Upper lobe of left lung (tissue), 6 donors: ENCODE results near the gene ELOVL6. TPM values are rescaled to one million over a fixed set of nuclear protein-coding genes. Genes with fewer than 3 reads are reported as not detected.
"Not testable (repeated sequence)": the region's sequence is repeated elsewhere in the genome, so short reads cannot be mapped to it uniquely, and the experiment has no call there.

Experiments used
- ATAC-seq, 2 donors: fragments of 200-7000 bp; cut with Tn5 transposase; one replicate each; pipeline ENCODE4 v1.9.1; 2022; ENCODE audit warnings: mild to moderate bottlenecking in 2 of 2, moderate library complexity in 2 of 2; ENCODE audit not compliant: low FRiP score in 2 of 2
- DNase-seq, 2 donors: peaks; one replicate each; pipeline ENCODE4 v3.0.0-alpha.2; 2019 to 2020
- H3K27ac ChIP-seq, 4 donors: fragments of 200-600 bp; sonication (generic); one replicate each; pipeline ENCODE4 v1.5.1; 2016 to 2019
- H3K27me3 ChIP-seq, 4 donors: fragments of 200-600 bp; sonication (generic); one replicate each; pipeline ENCODE4 v1.5.1; 2017 to 2019
- H3K36me3 ChIP-seq, 4 donors: fragments of 200-600 bp; sonication (generic); one replicate each; pipeline ENCODE4 v1.5.1; 2016 to 2019
- H3K4me1 ChIP-seq, 4 donors: fragments of 200-600 bp; sonication (generic); one replicate each; pipeline ENCODE4 v1.5.1; 2018 to 2019
- H3K4me3 ChIP-seq, 4 donors: fragments of 200-600 bp; sonication (generic); one replicate each; pipeline ENCODE4 v1.5.1; 2017 to 2019; ENCODE audit warnings: mild to moderate bottlenecking in 2 of 4, moderate library complexity in 1 of 4
- H3K9me3 ChIP-seq, 4 donors: fragments of 200-600 bp; sonication (generic); one replicate each; pipeline ENCODE4 v1.5.1; 2018 to 2019
- CTCF ChIP-seq, 6 experiments: fragments of 450-650 bp in 4 of 6; fragments of 200-600 bp in 2 of 6; sonication (generic) in 2 of 6; IDR thresholded peaks; one replicate each; pipeline ENCODE4 v1.5.1; 2016 to 2019; ENCODE audit warnings: antibody characterized with exemption in 6 of 6
- EP300 ChIP-seq, 4 donors: sonication (generic); formaldehyde crosslinking; IDR thresholded peaks; one replicate each; pipeline ENCODE4 v1.5.1; 2017; ENCODE audit warnings: antibody characterized with exemption in 4 of 4, control low read depth in 2 of 4
- POLR2A ChIP-seq, 4 donors: fragments of 450-650 bp; IDR thresholded peaks; one replicate each; pipeline ENCODE4 v1.5.1; 2016 to 2017; ENCODE audit warnings: antibody characterized with exemption in 4 of 4, mild to moderate bottlenecking in 2 of 4
- POLR2AphosphoS5 ChIP-seq, 2 donors: sonication (generic); formaldehyde crosslinking; IDR thresholded peaks; one replicate each; pipeline ENCODE4 v1.5.1; 2017; ENCODE audit warnings: antibody characterized with exemption in 2 of 2
- WGBS, 2 donors: methylation state at CpG; one replicate each; pipeline ENCODE4 v1.1.5; 2017 to 2018; 5-methylcytosine and 5-hydroxymethylcytosine counted together
- total RNA-seq, 6 donors: library from RNA; depleted of rRNA in 4 of 6; stranded (reverse); fragments of >200 nt in 4 of 6; gene quantifications; one replicate each; pipeline versions ENCODE4 v1.1.0 to v1.2.1, GENCODE V29; 2016 to 2021
- donor health status: DM: no; HTN: no; CAD: no; lungs with moderate emphysema.
- donor health status: DM: no; HTN: yes; CAD: no; lungs with severe emphysema.

The ELOVL6 gene
- total RNA-seq, 6 donors from 2014 or later = 2.1 to 10.2 (median 4.3) TPM

DNA sequence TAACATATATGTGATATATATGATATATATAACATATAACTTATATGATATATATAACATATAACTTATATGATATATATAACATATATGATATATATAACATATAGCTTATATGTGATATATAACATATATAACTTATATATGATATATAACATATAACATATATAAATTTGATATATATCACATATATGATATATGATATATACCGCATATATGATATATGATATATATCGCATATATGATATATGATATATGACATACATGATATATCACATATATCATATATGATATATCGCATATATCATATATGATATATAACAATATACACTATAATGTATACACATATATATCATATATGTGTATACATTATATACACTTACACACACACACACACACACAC lies 114.3 kb downstream of the ELOVL6 start:
- H3K27me3 ChIP-seq = no peaks in the 10 kb centered on the region
- H3K36me3 ChIP-seq = no peaks in the 10 kb centered on the region
- ATAC-seq (no peak), DNase-seq (no peak)
- peaks cover 0 to 9% (median 5%) of the 10 kb centered on the region in 4 donors for H3K4me1 ChIP-seq
- WGBS, 2 donors = 58 to 76% methylated on average over 3 of the region's 3 CpGs
- TF ChIP-seq POLR2AphosphoS5 (IDR thresholded peaks at IDR 0.05) (no peak), EP300 (IDR thresholded peaks at IDR 0.05) (no peak), POLR2A (IDR thresholded peaks at IDR 0.05) (no peak), CTCF (IDR thresholded peaks at IDR 0.05) (no peak)
- no peak overlapping the region for H3K4me3 ChIP-seq
- H3K27ac ChIP-seq = no peak overlapping the region
- H3K9me3 ChIP-seq = no peaks in the 10 kb centered on the region

- H3K4me3 ChIP-seq, H3K4me1 ChIP-seq, H3K27ac ChIP-seq, ATAC-seq, H3K9me3 ChIP-seq, DNase-seq, H3K36me3 ChIP-seq, H3K27me3 ChIP-seq: not testable (repeated sequence)
- WGBS, 2 donors = 91 to 92% methylated on average over 2 of the region's 2 CpGs
Observed at GRCh38 chr4:110078148-110078547, 120.3 kb downstream of the ELOVL6 start.

DNA sequence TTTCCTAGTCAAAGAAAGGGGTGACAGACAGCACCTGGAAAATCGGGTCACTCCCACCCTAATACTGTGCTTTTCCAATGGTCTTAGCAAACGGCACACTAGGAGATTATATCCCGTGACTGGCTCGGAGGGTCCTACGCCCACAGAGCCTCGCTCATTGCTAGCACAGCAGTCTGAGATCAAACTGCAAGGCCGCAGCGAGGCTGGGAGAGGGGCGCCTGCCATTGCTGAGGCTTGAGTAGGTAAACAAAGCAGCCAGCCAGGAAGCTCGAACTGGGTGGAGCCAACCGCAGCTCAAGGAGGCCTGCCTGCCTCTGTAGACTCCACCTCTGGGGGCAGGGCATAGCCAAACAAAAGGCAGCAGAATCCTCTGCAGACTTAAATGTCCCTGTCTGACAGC lies 121.6 kb downstream of the ELOVL6 start:
- DNase-seq = peak in 1 of 2 donors; percentile 24
- ATAC-seq = not testable (repeated sequence)
- WGBS, 2 donors = 79 to 97% methylated on average over 8 to 11 of the region's 11 CpGs

DNA sequence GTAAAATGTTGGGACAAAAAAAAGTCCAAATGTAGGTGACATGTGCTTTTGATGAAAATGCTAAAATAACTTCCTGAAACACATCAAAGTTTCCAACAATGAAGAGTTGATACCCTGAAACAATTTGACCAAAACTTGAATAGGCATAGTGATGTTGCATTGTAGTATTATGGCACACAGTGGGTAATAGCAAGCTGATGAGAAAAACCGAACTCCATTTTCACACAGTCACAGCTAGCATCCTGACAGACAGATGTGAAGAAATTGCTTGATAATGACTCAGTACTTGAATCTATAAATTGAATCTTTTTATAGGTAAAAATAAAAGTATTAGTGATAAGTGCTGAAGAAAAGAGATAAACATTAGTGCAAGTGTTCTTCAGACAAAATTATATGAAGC lies 122.5 kb downstream of the ELOVL6 start:
- Histone ChIP-seq H3K9me3 (no peaks in the 10 kb centered on the region), H3K4me3 (no peak overlapping the region), H3K27ac (no peak overlapping the region), H3K27me3 (no peaks in the 10 kb centered on the region), H3K36me3 (no peaks in the 10 kb centered on the region), H3K4me1 (peaks cover 0 to 9% (median 3%) of the 10 kb centered on the region in 4 donors)
- no peak for TF ChIP-seq POLR2A (IDR thresholded peaks at IDR 0.05)
- no peak for TF ChIP-seq CTCF (IDR thresholded peaks at IDR 0.05)
- no peak for TF ChIP-seq EP300 (IDR thresholded peaks at IDR 0.05)
- TF ChIP-seq POLR2AphosphoS5 (IDR thresholded peaks at IDR 0.05) = no peak
- WGBS, 2 donors = 88% methylated on average over 1 of the region's 1 CpG
- ATAC-seq (no peak), DNase-seq (no peak)

More for the DNA sequence above, 121.6 kb downstream of the ELOVL6 start:
- not testable (repeated sequence) for H3K27me3 ChIP-seq, H3K4me1 ChIP-seq, H3K4me3 ChIP-seq, H3K36me3 ChIP-seq, H3K9me3 ChIP-seq, H3K27ac ChIP-seq

DNA sequence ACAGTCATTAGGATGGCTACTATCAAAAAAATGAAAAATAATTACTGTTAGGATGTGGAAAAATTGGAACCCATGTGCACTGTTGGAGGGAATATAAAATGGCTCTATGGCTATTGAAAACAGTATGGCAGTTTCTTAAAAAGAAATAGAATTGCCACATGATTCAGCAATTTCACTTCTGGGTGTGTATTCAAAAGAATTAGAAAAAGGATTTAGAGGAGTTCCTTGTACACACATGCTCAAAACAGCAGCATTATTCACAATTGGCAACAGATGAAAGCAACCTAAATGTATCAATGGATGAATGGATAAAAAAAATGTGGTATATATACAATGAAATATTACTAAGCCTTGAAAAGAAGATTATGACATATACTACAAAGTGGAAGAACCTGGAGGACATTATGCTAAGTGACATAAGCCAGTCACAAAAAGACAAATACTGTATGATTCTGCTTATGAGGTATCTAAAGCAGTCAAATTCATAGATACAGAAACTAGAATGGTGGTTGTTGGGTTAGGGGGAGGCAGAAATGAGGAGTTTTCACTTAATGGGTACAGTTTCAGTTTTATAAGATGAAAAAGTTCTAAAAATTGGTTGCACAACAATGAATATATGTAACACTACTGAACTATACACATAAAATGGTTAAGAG lies 123.2 kb downstream of the ELOVL6 start:
- no peak for ATAC-seq

More for the DNA sequence above, 123.2 kb downstream of the ELOVL6 start:
- DNase-seq = no peak
- H3K27me3 ChIP-seq = no peaks in the 10 kb centered on the region
- no peaks in the 10 kb centered on the region for H3K36me3 ChIP-seq
- no peak overlapping the region for H3K27ac ChIP-seq
- H3K9me3 ChIP-seq = no peaks in the 10 kb centered on the region
- H3K4me1 ChIP-seq = peaks cover 0 to 9% (median 3%) of the 10 kb centered on the region in 4 donors
- no peak overlapping the region for H3K4me3 ChIP-seq
- TF ChIP-seq CTCF (IDR thresholded peaks at IDR 0.05) (no peak), POLR2A (IDR thresholded peaks at IDR 0.05) (no peak), POLR2AphosphoS5 (IDR thresholded peaks at IDR 0.05) (no peak), EP300 (IDR thresholded peaks at IDR 0.05) (no peak)
